ENCODE measurements around the gene MCM9.

DNA sequence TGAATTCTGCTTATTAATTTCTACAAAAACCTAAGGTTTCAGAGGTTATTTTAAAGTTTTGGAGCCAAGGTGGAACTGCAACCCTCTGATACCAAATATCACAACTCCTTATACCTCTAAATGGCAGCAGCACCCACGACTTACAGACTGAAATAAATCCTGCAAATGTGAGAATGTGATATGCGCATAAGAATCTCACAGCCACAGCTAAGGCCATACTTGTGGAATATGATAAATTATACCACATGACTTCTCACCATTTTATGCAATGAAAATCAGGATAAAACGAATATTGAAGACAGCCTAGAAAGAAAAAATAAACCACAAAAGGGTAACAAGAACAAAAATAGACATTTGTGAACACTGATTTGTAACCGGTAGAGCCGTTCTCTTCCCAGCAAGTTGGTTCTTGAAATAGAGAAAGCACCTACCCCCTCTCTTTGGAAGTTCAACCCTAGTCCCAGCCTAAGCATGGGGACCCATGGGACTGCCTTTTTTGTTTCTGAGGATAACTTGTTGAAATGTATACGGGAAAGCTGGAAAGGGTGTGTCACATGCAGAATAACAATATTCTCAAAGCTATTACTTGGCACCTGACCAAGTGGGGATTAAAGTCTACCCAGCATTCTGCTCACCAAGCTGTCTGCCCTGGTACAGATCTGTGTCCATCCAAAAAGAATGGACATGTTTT is 47.1 kb upstream of the MCM9 start:
- TF ChIP-seq, protein P1, sequence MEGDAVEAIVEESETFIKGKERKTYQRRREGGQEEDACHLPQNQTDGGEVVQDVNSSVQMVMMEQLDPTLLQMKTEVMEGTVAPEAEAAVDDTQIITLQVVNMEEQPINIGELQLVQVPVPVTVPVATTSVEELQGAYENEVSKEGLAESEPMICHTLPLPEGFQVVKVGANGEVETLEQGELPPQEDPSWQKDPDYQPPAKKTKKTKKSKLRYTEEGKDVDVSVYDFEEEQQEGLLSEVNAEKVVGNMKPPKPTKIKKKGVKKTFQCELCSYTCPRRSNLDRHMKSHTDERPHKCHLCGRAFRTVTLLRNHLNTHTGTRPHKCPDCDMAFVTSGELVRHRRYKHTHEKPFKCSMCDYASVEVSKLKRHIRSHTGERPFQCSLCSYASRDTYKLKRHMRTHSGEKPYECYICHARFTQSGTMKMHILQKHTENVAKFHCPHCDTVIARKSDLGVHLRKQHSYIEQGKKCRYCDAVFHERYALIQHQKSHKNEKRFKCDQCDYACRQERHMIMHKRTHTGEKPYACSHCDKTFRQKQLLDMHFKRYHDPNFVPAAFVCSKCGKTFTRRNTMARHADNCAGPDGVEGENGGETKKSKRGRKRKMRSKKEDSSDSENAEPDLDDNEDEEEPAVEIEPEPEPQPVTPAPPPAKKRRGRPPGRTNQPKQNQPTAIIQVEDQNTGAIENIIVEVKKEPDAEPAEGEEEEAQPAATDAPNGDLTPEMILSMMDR (IDR thresholded peaks at IDR 0.05): no peak
- TF ChIP-seq POLR2A (IDR thresholded peaks at IDR 0.05): no peak

Measured in body of pancreas (tissue), 4 donors.